Ammon's horn (tissue), 1 donor: ENCODE data around the gene FAM83F.

Experiments
- DNase-seq: peaks from one replicate; pipeline ENCODE4 v3.0.0-alpha.2; 2016; ENCODE audit warnings: low spot score

Gene FAM83F

DNA sequence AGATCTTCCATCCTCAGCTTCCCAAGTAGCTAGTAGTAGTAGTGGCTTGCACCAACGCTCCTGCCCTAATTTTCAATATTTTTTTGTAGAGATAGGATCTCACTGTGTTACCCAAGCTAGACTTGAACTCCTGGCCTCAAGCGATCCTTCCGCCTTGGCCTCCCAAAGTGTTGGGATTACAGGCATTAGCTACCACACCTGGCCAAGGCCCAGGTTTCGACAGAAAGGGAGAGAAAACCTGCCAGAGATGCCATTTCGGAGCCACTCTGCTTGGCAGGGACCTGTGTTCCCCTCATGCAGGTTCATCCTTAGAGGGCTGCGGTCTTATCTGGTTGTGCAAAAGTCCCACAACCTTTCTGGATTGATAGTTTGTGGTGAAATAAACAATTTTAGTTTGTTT lies 41.4 kb downstream of the FAM83F start:
- DNase-seq, result no peak

DNA sequence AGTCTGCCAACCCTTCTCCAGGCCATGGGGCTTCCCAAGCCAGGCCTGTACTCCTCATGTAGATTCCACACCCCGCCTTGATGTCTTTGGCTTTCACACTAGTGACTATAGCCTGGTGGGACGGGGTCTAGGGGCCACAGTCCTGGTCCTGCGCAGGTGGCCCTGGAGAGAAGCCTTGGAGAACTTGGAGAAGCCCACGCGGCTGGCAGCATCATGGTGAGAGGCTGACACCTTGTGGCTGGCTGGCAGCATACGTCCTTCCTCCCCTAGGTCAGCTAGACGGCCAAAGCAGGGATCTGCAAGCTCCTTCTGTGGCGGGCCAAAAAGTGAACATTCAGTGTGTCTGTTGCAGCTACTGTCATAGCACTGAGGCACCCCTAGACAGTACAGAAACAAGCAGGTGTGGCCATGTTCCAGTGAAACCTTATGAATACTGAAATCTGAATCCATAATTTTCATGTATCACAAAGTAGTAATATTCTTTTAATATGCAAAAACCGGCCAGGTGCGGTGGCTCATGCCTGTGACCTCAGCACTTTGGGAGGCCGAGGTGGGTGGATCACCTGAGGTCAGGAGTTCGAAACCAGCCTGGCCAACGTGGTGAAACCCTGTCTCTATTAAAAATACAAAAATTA lies 42.0 kb downstream of the FAM83F start:
- DNase-seq, result peak; percentile 87

DNA sequence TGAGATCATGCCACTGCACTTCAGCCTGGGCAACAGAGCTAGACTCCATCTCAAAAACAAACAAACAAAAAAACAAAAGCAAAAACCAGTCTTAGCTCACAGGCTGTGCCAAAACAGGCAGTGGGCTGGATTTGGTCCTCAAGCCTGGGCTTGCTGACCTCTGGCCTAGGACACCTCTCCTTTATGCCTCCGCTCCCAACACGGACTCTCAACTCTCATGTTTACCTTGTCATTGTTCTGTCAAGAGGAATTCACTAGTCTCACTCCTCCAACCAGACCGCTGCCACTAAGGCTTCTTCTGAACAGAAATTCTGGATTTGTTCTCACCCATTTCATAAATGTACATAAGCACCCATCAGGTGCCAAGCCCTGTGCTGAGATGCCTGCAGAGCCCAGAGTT lies 42.6 kb downstream of the FAM83F start:
- DNase-seq, result no peak

DNA sequence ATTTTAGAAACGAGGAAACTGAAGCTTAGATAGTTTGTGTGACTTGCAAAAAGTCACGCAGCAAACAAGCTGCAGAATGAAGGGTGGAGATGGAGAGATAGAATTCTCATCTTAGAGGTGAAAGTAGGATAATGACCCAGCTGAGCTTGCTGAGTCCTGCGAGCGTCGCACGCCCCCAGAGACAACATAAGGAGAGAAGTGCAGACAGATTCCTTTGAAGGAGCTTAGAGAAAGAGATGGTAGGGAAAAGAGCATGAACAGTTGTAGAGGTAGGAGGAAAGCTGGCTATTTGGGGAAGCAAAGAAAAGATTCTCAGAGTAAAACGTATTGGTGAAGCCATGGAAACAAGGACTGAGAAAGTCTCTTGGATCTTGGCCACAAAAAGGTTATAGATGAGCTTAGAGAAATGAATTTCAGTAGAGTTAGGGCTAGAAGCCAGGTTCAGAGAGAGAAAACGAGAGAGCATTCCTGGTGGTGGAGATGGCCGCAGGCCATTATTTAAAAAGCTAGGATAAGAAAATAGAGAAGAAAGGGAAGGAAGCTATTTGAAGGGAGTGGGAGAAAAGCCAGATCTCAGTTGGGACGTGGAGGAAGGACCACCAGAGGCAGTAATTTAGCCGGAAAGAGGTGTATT lies 44.8 kb downstream of the FAM83F start:
- DNase-seq, result no peak

DNA sequence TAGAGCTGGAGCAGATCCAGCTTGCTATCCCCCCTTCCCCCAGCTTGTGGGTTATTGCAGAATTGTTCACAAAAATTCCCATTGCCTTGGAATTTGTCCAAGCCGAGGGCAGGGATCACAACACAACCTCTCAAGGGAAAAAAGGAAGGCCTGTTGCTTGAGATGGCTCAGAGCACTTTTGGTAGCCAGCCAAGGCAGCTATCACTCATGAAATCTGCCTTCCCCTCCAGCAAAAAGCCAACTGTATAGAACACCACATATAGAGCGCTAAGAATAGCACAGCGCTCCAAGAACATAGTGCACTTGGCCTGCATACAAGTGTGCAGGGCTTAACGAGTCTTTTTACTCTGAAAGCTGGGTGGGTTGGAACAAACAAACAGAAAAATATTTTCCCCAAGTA lies 46.2 kb downstream of the FAM83F start:
- DNase-seq, result peak; percentile 53

- DNase-seq, result no peak
Measured at GRCh38 chr22:40041366-40042137, 46.8 kb downstream of the FAM83F start.

- DNase-seq, result no peak
Measured at GRCh38 chr22:40042312-40042711, 47.6 kb downstream of the FAM83F start.

- DNase-seq, result peak; percentile 43
Measured at GRCh38 chr22:40043081-40043480, 48.3 kb downstream of the FAM83F start.

- no peak for DNase-seq
Measured at GRCh38 chr22:40043793-40044101, 49.0 kb downstream of the FAM83F start.

- DNase-seq, result peak; percentile 99
Measured at GRCh38 chr22:40044102-40044869, 49.5 kb downstream of the FAM83F start.

- DNase-seq, result peak; percentile 44
Measured at GRCh38 chr22:40044870-40045834, 50.4 kb downstream of the FAM83F start.

DNA sequence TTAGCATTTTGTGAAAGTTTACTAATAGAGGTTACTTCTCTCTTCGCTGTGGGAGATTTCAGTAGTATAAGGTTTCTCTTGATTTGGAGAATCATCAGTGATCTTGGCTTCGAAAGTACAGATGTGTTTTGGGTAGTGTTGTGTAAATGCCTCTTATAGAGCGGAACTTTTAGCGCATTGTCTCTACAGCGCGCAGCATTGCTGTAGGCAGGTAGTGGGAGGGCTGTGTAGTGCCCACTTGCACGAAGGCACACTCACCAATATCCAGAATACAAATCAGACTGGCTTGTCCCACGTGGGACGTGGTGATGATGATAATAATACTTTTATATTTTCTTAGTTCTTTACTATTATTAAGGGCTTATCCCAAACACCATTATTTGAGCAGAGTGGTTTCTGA lies 51.4 kb downstream of the FAM83F start:
- no peak for DNase-seq

DNA sequence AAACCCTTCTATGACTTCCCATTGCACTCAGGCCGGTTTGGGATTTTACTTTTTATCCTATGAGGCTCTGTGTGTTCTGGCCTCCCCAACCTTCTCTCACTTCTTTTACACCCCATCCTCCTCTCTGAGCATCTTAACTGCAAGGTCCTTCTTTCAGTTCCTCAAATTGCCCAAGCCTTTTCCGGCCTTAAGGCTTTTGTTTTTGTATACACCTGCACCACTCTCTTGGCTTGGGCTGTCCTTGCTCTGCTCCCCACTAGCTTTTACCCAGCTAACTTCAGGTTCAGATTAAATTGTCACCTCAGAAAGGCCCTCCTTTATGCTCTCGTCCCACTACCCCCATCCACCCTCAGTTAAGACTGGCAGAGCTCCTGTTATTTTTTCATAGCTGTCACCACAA lies 55.5 kb downstream of the FAM83F start:
- DNase-seq, result no peak

GRCh38 chr22:40051322-40051721 lies 56.6 kb downstream of the FAM83F start:
- DNase-seq, result peak; percentile 34

DNA sequence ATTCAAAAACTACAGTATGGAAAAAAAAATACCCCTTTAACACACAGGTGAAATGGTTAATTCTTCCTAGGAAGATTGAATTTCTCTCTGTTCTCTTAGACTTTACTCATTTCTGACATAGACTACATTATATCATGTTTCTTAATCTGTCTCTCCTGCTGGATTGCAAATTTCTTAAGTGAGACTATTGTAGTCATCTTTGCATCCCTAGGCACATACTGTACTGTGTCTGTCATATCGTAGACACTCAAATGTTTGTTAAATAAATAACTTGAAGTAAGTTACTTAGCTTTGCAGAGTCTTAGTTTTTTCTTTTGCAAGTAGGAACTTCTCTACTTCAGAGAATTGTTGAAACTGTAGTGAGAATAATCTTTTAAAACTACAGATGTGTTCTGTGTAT lies 58.7 kb downstream of the FAM83F start:
- DNase-seq, result no peak

GRCh38 chr22:40054486-40054885 lies 59.7 kb downstream of the FAM83F start:
- no peak for DNase-seq

DNA sequence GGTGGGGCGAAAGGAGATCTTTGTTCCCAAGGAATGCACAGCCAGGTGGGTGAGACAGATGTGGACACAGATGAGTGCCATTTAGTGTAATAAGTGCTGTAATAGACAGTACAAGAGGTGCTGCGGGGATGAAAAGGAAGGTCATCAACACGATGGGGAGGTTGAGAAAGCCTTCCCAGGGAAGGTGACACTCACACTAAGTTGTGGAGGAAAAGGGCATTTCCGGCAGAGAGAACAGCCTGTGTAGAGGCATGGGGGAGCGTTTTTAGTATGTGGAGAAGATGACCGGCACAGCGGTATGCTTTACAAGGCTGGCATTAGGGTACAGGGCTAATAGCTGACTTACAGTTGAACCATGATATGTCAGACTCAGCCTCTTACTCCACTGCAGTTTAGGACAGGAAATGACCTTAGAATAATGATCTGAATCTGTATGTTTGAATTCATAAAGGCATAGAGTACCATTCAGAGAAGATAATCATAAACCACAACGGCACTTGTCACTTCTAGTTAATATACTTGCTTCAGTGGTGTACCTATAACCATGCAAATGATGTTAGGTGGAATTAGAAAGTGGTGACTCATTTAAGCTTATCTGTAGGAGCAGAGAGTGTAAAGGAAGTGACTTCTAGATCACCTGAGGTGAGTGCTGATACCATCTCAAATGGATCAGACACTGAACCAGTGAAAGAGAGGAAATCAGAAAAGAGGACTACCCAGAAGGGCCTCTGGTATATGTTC lies 60.6 kb downstream of the FAM83F start:
- no peak for DNase-seq

DNA sequence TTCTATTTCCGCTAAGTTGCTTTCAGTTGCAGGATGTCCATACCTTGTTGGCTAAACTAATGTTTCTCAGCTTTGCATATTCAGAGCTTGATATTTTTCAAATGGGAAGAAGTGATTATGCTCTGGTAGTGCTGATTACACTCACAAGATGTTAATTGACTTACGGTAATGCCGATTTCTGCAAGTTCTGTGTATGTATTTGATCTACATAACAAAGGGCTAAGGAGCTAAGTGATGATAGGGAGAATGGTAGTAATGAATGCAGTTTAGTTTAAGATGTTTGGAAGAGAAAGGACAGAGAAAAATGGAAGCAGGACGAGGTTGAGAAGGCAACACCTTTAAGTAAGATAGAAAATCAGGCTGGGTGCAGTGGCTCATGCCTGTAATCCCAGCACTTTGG lies 61.4 kb downstream of the FAM83F start:
- no peak for DNase-seq

- no peak for DNase-seq
Measured at GRCh38 chr22:40056559-40056958, 61.8 kb downstream of the FAM83F start.

GRCh38 chr22:40057652-40058051 lies 62.9 kb downstream of the FAM83F start:
- no peak for DNase-seq

DNA sequence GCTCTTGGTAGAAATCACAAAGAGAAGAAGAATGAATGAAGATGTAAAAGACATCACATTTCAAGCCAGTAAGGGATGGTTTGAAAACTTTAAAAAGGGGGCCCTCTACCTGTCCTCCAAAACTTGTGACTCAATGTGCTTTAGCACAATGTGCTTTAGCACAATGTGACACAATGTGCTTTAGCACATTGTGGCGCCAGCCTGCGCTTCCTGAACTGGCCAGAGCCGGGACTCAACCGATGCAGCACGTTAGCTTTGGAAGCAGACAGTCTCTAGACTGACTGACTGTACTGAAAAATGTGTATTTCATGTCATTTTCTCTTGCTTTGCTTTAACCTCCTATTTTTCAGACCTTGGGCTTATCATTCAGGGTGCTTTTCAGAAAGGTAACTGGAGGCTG lies 63.5 kb downstream of the FAM83F start:
- no peak for DNase-seq
